ENCODE results near the gene PRB3. TPM values are rescaled to one million over a fixed set of nuclear protein-coding genes. Genes with fewer than 3 reads are reported as not detected.

PRB3 gene
- total RNA-seq, 1 donor from 2014 or later: not detected

- no peaks in the 10 kb centered on the region for H3K9me3 Mint-ChIP-seq (ENCODE audit: low read depth)
- H3K4me1 Mint-ChIP-seq (ENCODE audit: low read depth): no peaks in the 10 kb centered on the region
- TF ChIP-seq CTCF (IDR thresholded peaks at IDR 0.05): peak; percentile 82
- no peak overlapping the region for H3K4me3 Mint-ChIP-seq (ENCODE audit: unreplicated experiment)
- DNase-seq (ENCODE audit: low spot score): no peak
- H3K27me3 Mint-ChIP-seq (ENCODE audit: low read depth): no peaks in the 10 kb centered on the region
- H3K36me3 Mint-ChIP-seq (ENCODE audit: low read depth): no peaks in the 10 kb centered on the region
- no peak overlapping the region for H3K27ac Mint-ChIP-seq (ENCODE audit: unreplicated experiment)
Measured at GRCh38 chr12:11228296-11228879, 41.1 kb downstream of the PRB3 start.

GRCh38 chr12:11227373-11227772, 42.1 kb downstream of the PRB3 start:
- no peak for DNase-seq (ENCODE audit: low spot score)
- no peaks in the 10 kb centered on the region for H3K27me3 Mint-ChIP-seq (ENCODE audit: low read depth)
- peaks cover 7% of the 10 kb centered on the region for H3K9me3 Mint-ChIP-seq (ENCODE audit: low read depth)
- no peak overlapping the region for H3K27ac Mint-ChIP-seq (ENCODE audit: unreplicated experiment)
- no peaks in the 10 kb centered on the region for H3K36me3 Mint-ChIP-seq (ENCODE audit: low read depth)
- no peak for TF ChIP-seq CTCF (IDR thresholded peaks at IDR 0.05)
- no peaks in the 10 kb centered on the region for H3K4me1 Mint-ChIP-seq (ENCODE audit: low read depth)
- no peak overlapping the region for H3K4me3 Mint-ChIP-seq (ENCODE audit: unreplicated experiment)

Other genes with a start within 250 kb of the PRB3 start
- gene TAS2R19, start 247.1 kb downstream of the PRB3 start, total RNA-seq: 1.4 to 2.2 TPM (median 1.9 TPM) in 3 replicates
- 1.1 to 3.8 TPM (median 1.7 TPM) in 3 replicates for gene TAS2R31, start 238.3 kb downstream of the PRB3 start, total RNA-seq
- 0.51 to 1.1 TPM (median 0.70 TPM) in 3 replicates for gene TAS2R46, start 207.4 kb downstream of the PRB3 start, total RNA-seq
- 0.22 to 0.44 TPM in 2 of 3 replicates, not detected in the other for gene TAS2R43, start 177.4 kb downstream of the PRB3 start, total RNA-seq
- 1.1 to 2.8 TPM (median 1.2 TPM) in 3 replicates for gene TAS2R30, start 135.1 kb downstream of the PRB3 start, total RNA-seq
- 11.8 to 15.8 TPM (median 12.2 TPM) in 3 replicates for gene SMIM10L1, start 98.5 kb downstream of the PRB3 start, total RNA-seq
- not detected in 3 replicates for gene TAS2R42, start 82.8 kb downstream of the PRB3 start, total RNA-seq
- gene PRB4, start 40.7 kb upstream of the PRB3 start, total RNA-seq: not detected in 3 replicates
- not detected in 3 replicates for gene PRB2, start 125.9 kb upstream of the PRB3 start, total RNA-seq

Measured in chondrocyte (in vitro differentiated cells).